ENCODE data around the gene PAX7. TPM values are rescaled to one million over a fixed set of nuclear protein-coding genes. Genes with fewer than 3 reads are reported as not detected.

The PAX7 gene
- total RNA-seq, 1 donor from 2014 or later = 0.05 TPM

DNA sequence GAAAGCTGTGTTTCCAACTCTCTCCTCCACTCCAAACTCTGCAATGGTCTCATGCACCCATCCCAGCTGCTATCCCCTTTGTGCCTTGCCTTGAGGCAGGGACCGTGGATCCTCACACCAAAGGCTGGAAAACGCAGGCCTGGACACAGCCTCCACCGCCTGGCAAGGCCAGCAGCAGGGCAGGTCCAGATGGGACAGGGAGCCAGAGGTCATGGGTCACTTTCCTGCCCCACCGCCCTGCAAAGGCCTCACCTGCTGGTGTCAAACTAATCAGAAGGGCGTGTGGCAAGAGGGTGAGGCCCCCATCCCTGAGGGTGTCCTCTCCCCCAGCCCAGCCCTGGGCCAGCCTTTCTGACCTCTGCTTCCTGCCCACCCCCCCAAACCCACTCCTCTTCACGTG lies 106.3 kb downstream of the PAX7 start:
- H3K27me3 ChIP-seq (ENCODE audit: insufficient read depth, low read length) = peaks cover 5% of the 10 kb centered on the region
- Mint-ChIP-seq H3K4me1 (ENCODE audit: low read depth, unreplicated experiment) (no peaks in the 10 kb centered on the region), H3K4me3 (ENCODE audit: unreplicated experiment) (peak overlapping the region; percentile 40), H3K36me3 (ENCODE audit: low read depth, unreplicated experiment) (no peaks in the 10 kb centered on the region), H3K27ac (ENCODE audit: unreplicated experiment) (no peak overlapping the region), H3K9me3 (ENCODE audit: unreplicated experiment) (no peaks in the 10 kb centered on the region), H3K27me3 (ENCODE audit: low read depth, unreplicated experiment) (peaks cover 65% of the 10 kb centered on the region)
- TF ChIP-seq, protein P1, sequence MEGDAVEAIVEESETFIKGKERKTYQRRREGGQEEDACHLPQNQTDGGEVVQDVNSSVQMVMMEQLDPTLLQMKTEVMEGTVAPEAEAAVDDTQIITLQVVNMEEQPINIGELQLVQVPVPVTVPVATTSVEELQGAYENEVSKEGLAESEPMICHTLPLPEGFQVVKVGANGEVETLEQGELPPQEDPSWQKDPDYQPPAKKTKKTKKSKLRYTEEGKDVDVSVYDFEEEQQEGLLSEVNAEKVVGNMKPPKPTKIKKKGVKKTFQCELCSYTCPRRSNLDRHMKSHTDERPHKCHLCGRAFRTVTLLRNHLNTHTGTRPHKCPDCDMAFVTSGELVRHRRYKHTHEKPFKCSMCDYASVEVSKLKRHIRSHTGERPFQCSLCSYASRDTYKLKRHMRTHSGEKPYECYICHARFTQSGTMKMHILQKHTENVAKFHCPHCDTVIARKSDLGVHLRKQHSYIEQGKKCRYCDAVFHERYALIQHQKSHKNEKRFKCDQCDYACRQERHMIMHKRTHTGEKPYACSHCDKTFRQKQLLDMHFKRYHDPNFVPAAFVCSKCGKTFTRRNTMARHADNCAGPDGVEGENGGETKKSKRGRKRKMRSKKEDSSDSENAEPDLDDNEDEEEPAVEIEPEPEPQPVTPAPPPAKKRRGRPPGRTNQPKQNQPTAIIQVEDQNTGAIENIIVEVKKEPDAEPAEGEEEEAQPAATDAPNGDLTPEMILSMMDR (IDR thresholded peaks at IDR 0.05; ENCODE audit: insufficient read depth, low read depth, low read length) = no peak
- TF ChIP-seq EZH2 (IDR thresholded peaks at IDR 0.05; ENCODE audit: insufficient read depth, low read length) = no peak
- no peak for FAIRE-seq
- H3K4me3 ChIP-seq (ENCODE audit: insufficient read depth, low read depth, low read length) = no peak overlapping the region
- no peak overlapping the region for H3K9ac ChIP-seq (ENCODE audit: low read length)
- no peak overlapping the region for H3K27ac ChIP-seq (ENCODE audit: low read depth, low read length)
- no peak overlapping the region for H3K4me2 ChIP-seq (ENCODE audit: low read length)
- H4K20me1 ChIP-seq (ENCODE audit: insufficient read depth, low read length) = no peaks in the 10 kb centered on the region
- DNase-seq (ENCODE audit: low read depth) = no peak
- no peaks in the 10 kb centered on the region for H3K36me3 ChIP-seq (ENCODE audit: insufficient read depth, low read length)
- no peak overlapping the region for H2AFZ ChIP-seq (ENCODE audit: low read depth, low read length)
- H3K4me1 ChIP-seq (ENCODE audit: insufficient read depth, low read length) = no peaks in the 10 kb centered on the region
- no peaks in the 10 kb centered on the region for H3K9me3 ChIP-seq (ENCODE audit: insufficient read depth, low read depth, low read length)
- H3K79me2 ChIP-seq (ENCODE audit: insufficient read depth, low read length) = no peaks in the 10 kb centered on the region

DNA sequence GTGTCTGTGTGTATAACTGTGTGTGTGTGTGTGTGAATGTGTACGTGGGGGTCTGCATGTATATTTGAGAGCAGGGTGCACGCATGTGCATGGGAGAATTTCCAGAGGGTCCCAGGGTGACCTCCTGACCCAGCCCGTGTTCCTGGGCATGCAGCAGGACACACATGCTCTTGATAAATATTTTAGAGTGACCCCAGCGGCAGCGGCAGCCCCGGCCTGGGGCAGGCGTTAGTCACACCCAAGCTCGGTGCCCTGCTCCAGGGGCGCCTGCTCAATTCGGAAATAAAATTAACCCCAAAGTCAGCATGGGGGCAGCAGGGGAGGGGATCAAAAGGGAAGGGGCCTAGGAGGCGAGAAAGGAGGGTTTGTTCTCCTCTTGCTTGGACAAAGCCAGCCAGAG lies 107.5 kb downstream of the PAX7 start:
- Histone ChIP-seq H3K27me3 (ENCODE audit: insufficient read depth, low read length) (peaks cover 5% of the 10 kb centered on the region), H3K27ac (ENCODE audit: low read depth, low read length) (no peak overlapping the region), H2AFZ (ENCODE audit: low read depth, low read length) (no peak overlapping the region), H3K79me2 (ENCODE audit: insufficient read depth, low read length) (no peaks in the 10 kb centered on the region), H3K4me3 (ENCODE audit: insufficient read depth, low read depth, low read length) (no peak overlapping the region), H3K36me3 (ENCODE audit: insufficient read depth, low read length) (no peaks in the 10 kb centered on the region), H4K20me1 (ENCODE audit: insufficient read depth, low read length) (no peaks in the 10 kb centered on the region), H3K4me2 (ENCODE audit: low read length) (no peak overlapping the region), H3K9me3 (ENCODE audit: insufficient read depth, low read depth, low read length) (no peaks in the 10 kb centered on the region), H3K4me1 (ENCODE audit: insufficient read depth, low read length) (no peaks in the 10 kb centered on the region), H3K9ac (ENCODE audit: low read length) (no peak overlapping the region)
- FAIRE-seq (no peak), DNase-seq (ENCODE audit: low read depth) (no peak)
- Mint-ChIP-seq H3K27me3 (ENCODE audit: low read depth, unreplicated experiment) (peaks cover 54% of the 10 kb centered on the region), H3K27ac (ENCODE audit: unreplicated experiment) (no peak overlapping the region), H3K36me3 (ENCODE audit: low read depth, unreplicated experiment) (no peaks in the 10 kb centered on the region), H3K9me3 (ENCODE audit: unreplicated experiment) (no peaks in the 10 kb centered on the region), H3K4me3 (ENCODE audit: unreplicated experiment) (no peak overlapping the region), H3K4me1 (ENCODE audit: low read depth, unreplicated experiment) (no peaks in the 10 kb centered on the region)
- TF ChIP-seq EZH2 (IDR thresholded peaks at IDR 0.05; ENCODE audit: insufficient read depth, low read length) = no peak
- TF ChIP-seq, protein P1 (IDR thresholded peaks at IDR 0.05; ENCODE audit: insufficient read depth, low read depth, low read length) = no peak

DNA sequence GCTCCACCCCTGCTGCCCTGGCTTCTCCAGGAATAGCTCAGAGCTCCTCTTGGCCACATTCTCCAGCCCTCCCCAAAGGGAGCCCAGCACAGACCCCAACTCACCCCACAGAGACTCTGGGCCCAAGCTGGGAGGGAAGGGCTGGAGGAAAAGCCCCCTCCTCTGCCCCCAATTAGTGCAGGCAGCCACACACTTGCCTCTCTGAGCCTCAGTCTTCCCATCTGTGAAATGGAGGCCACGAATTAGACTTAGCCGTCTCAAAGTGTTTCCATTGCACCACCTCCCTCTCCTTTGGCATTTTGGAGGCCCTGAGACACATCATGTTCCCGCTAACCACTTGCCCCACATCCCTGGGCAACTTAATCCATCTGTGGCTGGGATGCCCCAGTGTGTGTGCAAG lies 108.0 kb downstream of the PAX7 start:
- DNase-seq (ENCODE audit: low read depth) (no peak), FAIRE-seq (no peak)
- H3K36me3 Mint-ChIP-seq (ENCODE audit: low read depth, unreplicated experiment) = no peaks in the 10 kb centered on the region
- no peak overlapping the region for H3K27ac Mint-ChIP-seq (ENCODE audit: unreplicated experiment)
- no peak overlapping the region for H3K4me3 Mint-ChIP-seq (ENCODE audit: unreplicated experiment)
- peaks cover 52% of the 10 kb centered on the region for H3K27me3 Mint-ChIP-seq (ENCODE audit: low read depth, unreplicated experiment)
- no peak overlapping the region for H2AFZ ChIP-seq (ENCODE audit: low read depth, low read length)
- TF ChIP-seq EZH2 (IDR thresholded peaks at IDR 0.05; ENCODE audit: insufficient read depth, low read length) = no peak
- peaks cover 4% of the 10 kb centered on the region for H3K27me3 ChIP-seq (ENCODE audit: insufficient read depth, low read length)
- H3K9ac ChIP-seq (ENCODE audit: low read length) = no peak overlapping the region
- no peaks in the 10 kb centered on the region for H4K20me1 ChIP-seq (ENCODE audit: insufficient read depth, low read length)
- no peaks in the 10 kb centered on the region for H3K36me3 ChIP-seq (ENCODE audit: insufficient read depth, low read length)
- no peak overlapping the region for H3K4me2 ChIP-seq (ENCODE audit: low read length)
- no peaks in the 10 kb centered on the region for H3K4me1 ChIP-seq (ENCODE audit: insufficient read depth, low read length)
- no peaks in the 10 kb centered on the region for H3K9me3 ChIP-seq (ENCODE audit: insufficient read depth, low read depth, low read length)
- H3K4me1 Mint-ChIP-seq (ENCODE audit: low read depth, unreplicated experiment) = no peaks in the 10 kb centered on the region
- H3K27ac ChIP-seq (ENCODE audit: low read depth, low read length) = no peak overlapping the region
- no peaks in the 10 kb centered on the region for H3K9me3 Mint-ChIP-seq (ENCODE audit: unreplicated experiment)
- H3K79me2 ChIP-seq (ENCODE audit: insufficient read depth, low read length) = no peaks in the 10 kb centered on the region
- H3K4me3 ChIP-seq (ENCODE audit: insufficient read depth, low read depth, low read length) = no peak overlapping the region

All from astrocyte (in vitro differentiated cells and primary cell).